MCF 10A (cell line): ENCODE measurements around the gene ME3. TPM values are rescaled to one million over a fixed set of nuclear protein-coding genes. Genes with fewer than 3 reads are reported as not detected.

Experiments
- BruUV-seq: library from RNA; stranded (reverse); fragments of 400-500 nt; replicated peaks from 2 replicates; lab custom pipeline; 2021; lab: Mats Ljungman, UMichigan
- CTCF ChIA-PET: fragments of 300-600 bp; sonication (Branson Sonifier 250); formaldehyde crosslinking; extraction: SDS; loops from one replicate; lab custom pipeline; 2021; ENCODE audit warnings: antibody characterized with exemption, inconsistent platforms; lab: Yijun Ruan, JAX
- POLR2A ChIA-PET: fragments of 300-600, 350-650 bp; sonication (Branson Sonifier 250); formaldehyde crosslinking; extraction: SDS; loops from one replicate; lab custom pipeline; 2020; ENCODE audit warnings: antibody characterized with exemption, inconsistent platforms; lab: Yijun Ruan, JAX
- DNase-seq: peaks from one replicate; pipeline ENCODE4 v3.0.0-alpha.2; 2018; ENCODE audit not compliant: unreplicated experiment
- H3K27ac Mint-ChIP-seq: one replicate; pipeline ENCODE4 v1.8.0; 2022; ENCODE audit warnings: mild to moderate bottlenecking, low read depth, mixed read lengths; ENCODE audit not compliant: unreplicated experiment
- H3K27me3 Mint-ChIP-seq: one replicate; pipeline ENCODE4 v1.8.0; 2022; ENCODE audit warnings: mixed read lengths; ENCODE audit not compliant: insufficient read depth, unreplicated experiment
- H3K36me3 Mint-ChIP-seq: one replicate; pipeline ENCODE4 v1.8.0; 2022; ENCODE audit warnings: mild to moderate bottlenecking, moderate library complexity, mixed read lengths; ENCODE audit not compliant: insufficient read depth, unreplicated experiment
- H3K4me1 Mint-ChIP-seq: one replicate; pipeline ENCODE4 v1.8.0; 2022; ENCODE audit warnings: mixed read lengths; ENCODE audit not compliant: insufficient read depth, unreplicated experiment
- H3K4me3 Mint-ChIP-seq: one replicate; pipeline ENCODE4 v1.8.0; 2022; ENCODE audit warnings: mild to moderate bottlenecking, moderate library complexity, mixed read lengths; ENCODE audit not compliant: unreplicated experiment
- H3K9me3 Mint-ChIP-seq: one replicate; pipeline ENCODE4 v1.8.0; 2022; ENCODE audit warnings: mixed read lengths; ENCODE audit not compliant: unreplicated experiment
- CTCF ChIP-seq: fragments of 200-600 bp; IDR thresholded peaks from one replicate; pipeline ENCODE4 v1.8.0; 2022; ENCODE audit warnings: antibody characterized with exemption, mild to moderate bottlenecking; ENCODE audit not compliant: unreplicated experiment
- intact Hi-C: fragments of 100-400 bp; cut with micrococcal nuclease; formaldehyde crosslinking; loops from 2 replicates; pipeline ENCODE4 v1.14.1; 2022
- total RNA-seq: library from RNA; stranded (reverse); gene quantifications from 2 replicates; pipeline ENCODE4 v1.2.3, GENCODE V29; 2022

Gene ME3
- total RNA-seq, 1 experiment from 2014 or later = not detected

- DNase-seq = no peak
- ChIA-PET CTCF (interaction anchor here (0.9 to 1.5 kb wide), 2 partner anchors 11 to 292 kb away, joined by 4 to 5 read pairs; no protein-coding TSS in a partner anchor), POLR2A (no interaction called here)
- no peaks in the 10 kb centered on the region for H3K36me3 Mint-ChIP-seq
- no peaks in the 10 kb centered on the region for H3K27me3 Mint-ChIP-seq
- H3K9me3 Mint-ChIP-seq = no peaks in the 10 kb centered on the region
- H3K27ac Mint-ChIP-seq = no peak overlapping the region
- intact Hi-C loops = no loop called here
- H3K4me3 Mint-ChIP-seq = no peak overlapping the region
- no TSS peak for BruUV-seq
- TF ChIP-seq CTCF = no peak
- H3K4me1 Mint-ChIP-seq = no peaks in the 10 kb centered on the region
These were observed 134.2 kb downstream of the ME3 start for GRCh38 chr11:86538223-86538548.

GRCh38 chr11:86537541-86538222 lies 134.7 kb downstream of the ME3 start:
- ChIA-PET POLR2A (no interaction called here), CTCF (interaction anchor here (0.6 to 1.0 kb wide), 3 partner anchors 13 to 320 kb away, joined by 3 to 4 read pairs (median 4); no protein-coding TSS in a partner anchor)
- no peaks in the 10 kb centered on the region for H3K4me1 Mint-ChIP-seq
- intact Hi-C loops = no loop called here
- H3K9me3 Mint-ChIP-seq = no peaks in the 10 kb centered on the region
- H3K4me3 Mint-ChIP-seq = no peak overlapping the region
- DNase-seq = no peak
- no peak overlapping the region for H3K27ac Mint-ChIP-seq
- no TSS peak for BruUV-seq
- no peaks in the 10 kb centered on the region for H3K36me3 Mint-ChIP-seq
- no peaks in the 10 kb centered on the region for H3K27me3 Mint-ChIP-seq
- no peak for TF ChIP-seq CTCF

- TF ChIP-seq CTCF = no peak
- CTCF ChIA-PET = no interaction called here
- no TSS peak for BruUV-seq
- POLR2A ChIA-PET = interaction anchor here (1.5 kb wide), 1 partner anchor 12 kb away, joined by 6 read pairs; no protein-coding TSS in a partner anchor
- no peaks in the 10 kb centered on the region for H3K27me3 Mint-ChIP-seq
- H3K4me3 Mint-ChIP-seq = no peak overlapping the region
- no peaks in the 10 kb centered on the region for H3K9me3 Mint-ChIP-seq
- H3K4me1 Mint-ChIP-seq = no peaks in the 10 kb centered on the region
- no peak overlapping the region for H3K27ac Mint-ChIP-seq
- H3K36me3 Mint-ChIP-seq = no peaks in the 10 kb centered on the region
- no peak for DNase-seq
- intact Hi-C loops = no loop called here
These were observed 136.6 kb downstream of the ME3 start for GRCh38 chr11:86535773-86536172.

GRCh38 chr11:86524620-86525352 lies 147.6 kb downstream of the ME3 start:
- ChIA-PET POLR2A (interaction anchor here (0.6 to 2.0 kb wide), 12 partner anchors 10 to 736 kb away, joined by 3 to 13 read pairs (median 4); partner anchors contain the start of gene EED), CTCF (interaction anchor here (0.6 to 0.7 kb wide), 2 partner anchors 13 to 71 kb away, joined by 3 to 4 read pairs; no protein-coding TSS in a partner anchor)
- BruUV-seq = no TSS peak
- intact Hi-C loops = loop anchor here (2.0 to 5.0 kb wide), 2 partner anchors 42 to 64 kb away; no protein-coding TSS in a partner anchor
- peak; percentile 49 for DNase-seq
- Mint-ChIP-seq H3K27me3 (no peaks in the 10 kb centered on the region), H3K9me3 (peaks cover 15% of the 10 kb centered on the region), H3K4me1 (peaks cover 23% of the 10 kb centered on the region), H3K4me3 (no peak overlapping the region), H3K36me3 (no peaks in the 10 kb centered on the region), H3K27ac (peak overlapping the region; percentile 74)
- no peak for TF ChIP-seq CTCF
